ENCODE data around the gene SPOP.
"Not testable (repeated sequence)": the region's sequence is repeated elsewhere in the genome, so short reads cannot be mapped to it uniquely, and the experiment has no call there.

The SPOP gene

GRCh38 chr17:49573510-49574322 is 104.2 kb downstream of the SPOP start:
- H3K4me3 ChIP-seq (replicated peaks; ENCODE audit: low read depth, low read length): no peak overlapping the region
- TF ChIP-seq CTCF (IDR thresholded peaks at IDR 0.05; ENCODE audit: low read depth, low read length, missing control alignments): no peak
- no peak for DNase-seq (ENCODE audit: extremely low read depth, low read depth)

- TF ChIP-seq CTCF (IDR thresholded peaks at IDR 0.05; ENCODE audit: low read depth, low read length, missing control alignments): no peak
- DNase-seq (ENCODE audit: extremely low read depth, low read depth): no peak
- no peak overlapping the region for H3K4me3 ChIP-seq (replicated peaks; ENCODE audit: low read depth, low read length)
These were observed 105.0 kb downstream of the SPOP start for GRCh38 chr17:49572806-49573420.

GRCh38 chr17:49572226-49572625 is 105.7 kb downstream of the SPOP start:
- H3K4me3 ChIP-seq (replicated peaks; ENCODE audit: low read depth, low read length): no peak overlapping the region
- no peak for DNase-seq (ENCODE audit: extremely low read depth, low read depth)
- TF ChIP-seq CTCF (IDR thresholded peaks at IDR 0.05; ENCODE audit: low read depth, low read length, missing control alignments): no peak

GRCh38 chr17:49571764-49572163 is 106.1 kb downstream of the SPOP start:
- no peak for TF ChIP-seq CTCF (IDR thresholded peaks at IDR 0.05; ENCODE audit: low read depth, low read length, missing control alignments)
- no peak overlapping the region for H3K4me3 ChIP-seq (replicated peaks; ENCODE audit: low read depth, low read length)
- no peak for DNase-seq (ENCODE audit: extremely low read depth, low read depth)

GRCh38 chr17:49571283-49571682 is 106.6 kb downstream of the SPOP start:
- no peak for TF ChIP-seq CTCF (IDR thresholded peaks at IDR 0.05; ENCODE audit: low read depth, low read length, missing control alignments)
- no peak for DNase-seq (ENCODE audit: extremely low read depth, low read depth)

GRCh38 chr17:49570540-49571242 is 107.2 kb downstream of the SPOP start:
- H3K4me3 ChIP-seq (replicated peaks; ENCODE audit: low read depth, low read length): no peak overlapping the region
- DNase-seq (ENCODE audit: extremely low read depth, low read depth): no peak
- TF ChIP-seq CTCF (IDR thresholded peaks at IDR 0.05; ENCODE audit: low read depth, low read length, missing control alignments): no peak

More at GRCh38 chr17:49571283-49571682, 106.6 kb downstream of the SPOP start:
- no peak overlapping the region for H3K4me3 ChIP-seq (replicated peaks; ENCODE audit: low read depth, low read length)

GRCh38 chr17:49568695-49569047 is 109.2 kb downstream of the SPOP start:
- DNase-seq (ENCODE audit: extremely low read depth, low read depth); H3K4me3 ChIP-seq (replicated peaks; ENCODE audit: low read depth, low read length): not testable (repeated sequence)
